ENCODE measurements around the gene RUNX3.

GRCh38 chr1:24849672-24850295, 80.3 kb downstream of the RUNX3 start:
- TF ChIP-seq POLR2A (IDR thresholded peaks at IDR 0.05; ENCODE audit: low read depth, low read length) (no peak), POLR2AphosphoS5 (IDR thresholded peaks at IDR 0.05; ENCODE audit: low read depth, low read length) (no peak)

Data from GM12892 (cell line).